NCI-H1694 treated with DMSO at 0.1 percent for 48 hours (cell line): Measurements from ENCODE around the gene EEPD1.
"Not testable (repeated sequence)": the region's sequence is repeated elsewhere in the genome, so short reads cannot be mapped to it uniquely, and the experiment has no call there.

ENCODE experiments used
- DNase-seq: peaks from one replicate; lab custom pipeline; 2025; lab: John Stamatoyannopoulos, UW

Gene EEPD1

GRCh38 chr7:36216063-36216684 is 63.1 kb downstream of the EEPD1 start:
- no peak for DNase-seq

- no peak for DNase-seq
These were observed 64.3 kb downstream of the EEPD1 start for GRCh38 chr7:36217211-36217960.

GRCh38 chr7:36217961-36218284 is 64.9 kb downstream of the EEPD1 start:
- DNase-seq, result no peak

- no peak for DNase-seq
These were observed 66.4 kb downstream of the EEPD1 start for GRCh38 chr7:36219429-36219828.

- no peak for DNase-seq
These were observed 70.8 kb downstream of the EEPD1 start for GRCh38 chr7:36223851-36224250.

GRCh38 chr7:36224934-36225858 is 72.1 kb downstream of the EEPD1 start:
- no peak for DNase-seq

GRCh38 chr7:36226151-36226550 is 73.1 kb downstream of the EEPD1 start:
- DNase-seq, result no peak

GRCh38 chr7:36227223-36227622 is 74.2 kb downstream of the EEPD1 start:
- no peak for DNase-seq

- no peak for DNase-seq
These were observed 75.0 kb downstream of the EEPD1 start for GRCh38 chr7:36228039-36228438.

- no peak for DNase-seq
These were observed 78.4 kb downstream of the EEPD1 start for GRCh38 chr7:36231406-36231805.

GRCh38 chr7:36232555-36232954 is 79.5 kb downstream of the EEPD1 start:
- DNase-seq, result no peak

GRCh38 chr7:36232971-36233550 is 80.0 kb downstream of the EEPD1 start:
- no peak for DNase-seq

GRCh38 chr7:36236073-36236472 is 83.0 kb downstream of the EEPD1 start:
- no peak for DNase-seq

- no peak for DNase-seq
These were observed 85.1 kb downstream of the EEPD1 start for GRCh38 chr7:36238138-36238537.

GRCh38 chr7:36243356-36243755 is 90.3 kb downstream of the EEPD1 start:
- DNase-seq, result not testable (repeated sequence)

- not testable (repeated sequence) for DNase-seq
These were observed 90.9 kb downstream of the EEPD1 start for GRCh38 chr7:36244001-36244400.

- no peak for DNase-seq
These were observed 91.4 kb downstream of the EEPD1 start for GRCh38 chr7:36244429-36244828.

GRCh38 chr7:36245684-36246299 is 92.7 kb downstream of the EEPD1 start:
- DNase-seq, result no peak

GRCh38 chr7:36249091-36249490 is 96.0 kb downstream of the EEPD1 start:
- DNase-seq, result no peak

- no peak for DNase-seq
These were observed 100.6 kb downstream of the EEPD1 start for GRCh38 chr7:36253699-36254098.

GRCh38 chr7:36258510-36259259 is 105.6 kb downstream of the EEPD1 start:
- DNase-seq, result not testable (repeated sequence)
